Stimulated activated CD4-positive, alpha-beta T cell treated with anti-CD3 and anti-CD28 coated beads, Interleukin-15, amount 100 ng/mL, for 48 hours (primary cell): ENCODE data around the gene MOB3A.

Experiments
- DNase-seq, 2 donors: peaks; one replicate each; pipeline ENCODE4 v3.0.0-alpha.2; 2020; ENCODE audit warnings: low read depth in 2 of 2

MOB3A gene

DNA sequence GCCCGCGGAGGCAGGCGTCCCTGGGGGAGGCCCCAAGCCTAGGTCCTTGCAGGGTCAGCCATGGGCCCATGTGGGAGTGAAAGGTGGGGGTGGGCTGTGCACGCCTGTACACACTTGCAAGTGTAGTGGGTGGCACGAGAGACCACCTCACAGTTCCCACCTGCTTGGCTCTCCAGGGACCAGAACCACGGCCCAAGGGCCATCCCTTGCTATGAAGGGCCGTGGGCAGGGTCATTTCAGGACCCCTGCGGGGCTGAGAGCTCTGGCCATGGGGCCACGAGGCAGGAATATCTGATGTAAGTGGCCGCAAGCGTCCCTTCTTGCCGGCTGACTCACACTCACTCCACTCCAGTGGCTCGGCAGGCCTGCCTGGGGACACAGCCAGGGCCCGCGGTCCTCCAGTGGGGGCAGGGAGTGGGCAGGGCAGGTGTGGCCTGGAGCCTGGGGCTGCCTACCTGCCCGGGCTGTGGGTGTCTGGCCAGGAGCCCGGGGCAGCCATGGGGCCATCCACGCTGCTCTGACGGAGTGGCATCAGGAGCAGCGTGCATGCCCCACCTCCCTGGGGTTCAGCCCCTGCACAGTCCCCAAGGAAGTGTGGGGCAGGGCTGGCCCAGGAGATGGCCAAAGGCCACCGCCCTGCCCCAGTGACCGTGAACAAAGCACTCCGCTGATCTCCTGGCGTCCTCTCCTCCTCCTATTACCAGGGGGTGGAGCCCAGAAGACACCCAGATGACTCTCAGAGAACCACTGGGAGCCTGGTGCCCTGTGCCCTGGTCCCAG lies 36.5 kb downstream of the MOB3A start:
- DNase-seq, result no peak

DNA sequence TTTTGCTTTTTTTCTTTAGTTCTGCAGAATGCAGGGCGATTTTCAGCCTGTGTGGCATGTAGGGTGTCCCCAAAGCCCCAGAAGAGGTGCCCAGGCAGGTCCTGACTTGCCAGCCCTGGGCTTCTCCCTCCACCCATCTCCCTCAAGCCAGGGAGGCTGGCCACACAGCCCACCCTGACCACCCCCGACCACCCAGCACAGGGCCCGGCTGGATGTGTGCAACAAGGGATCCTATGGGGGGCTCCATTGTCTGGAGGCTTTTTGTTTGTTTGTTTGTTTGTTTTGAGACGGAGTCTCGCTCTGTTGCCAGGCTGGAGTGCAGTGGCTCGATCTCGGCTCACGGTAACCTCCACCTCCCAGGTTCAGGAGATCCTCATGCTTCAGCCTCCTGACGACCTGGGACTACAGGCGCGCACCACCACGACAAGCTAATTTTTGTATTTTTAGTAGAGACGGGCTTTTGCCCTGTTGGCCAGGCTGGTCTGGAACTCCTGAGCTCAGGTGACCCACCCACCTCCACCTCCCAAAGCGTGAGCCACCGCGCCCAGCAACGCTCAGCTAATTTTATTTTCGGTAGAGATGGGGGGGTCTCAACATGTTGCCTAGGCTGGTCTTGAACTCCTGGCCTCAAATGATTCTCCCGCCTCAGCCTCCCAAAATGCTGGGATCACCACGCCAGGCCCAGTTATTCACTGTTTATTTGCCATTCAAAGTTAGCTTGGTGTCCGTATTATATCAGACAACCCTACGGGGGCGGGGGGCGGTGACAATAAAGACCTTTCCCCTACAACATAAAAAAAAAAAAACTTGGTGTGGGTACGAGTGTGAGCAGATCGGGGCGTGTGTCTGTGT lies 37.3 kb downstream of the MOB3A start:
- no peak for DNase-seq

DNA sequence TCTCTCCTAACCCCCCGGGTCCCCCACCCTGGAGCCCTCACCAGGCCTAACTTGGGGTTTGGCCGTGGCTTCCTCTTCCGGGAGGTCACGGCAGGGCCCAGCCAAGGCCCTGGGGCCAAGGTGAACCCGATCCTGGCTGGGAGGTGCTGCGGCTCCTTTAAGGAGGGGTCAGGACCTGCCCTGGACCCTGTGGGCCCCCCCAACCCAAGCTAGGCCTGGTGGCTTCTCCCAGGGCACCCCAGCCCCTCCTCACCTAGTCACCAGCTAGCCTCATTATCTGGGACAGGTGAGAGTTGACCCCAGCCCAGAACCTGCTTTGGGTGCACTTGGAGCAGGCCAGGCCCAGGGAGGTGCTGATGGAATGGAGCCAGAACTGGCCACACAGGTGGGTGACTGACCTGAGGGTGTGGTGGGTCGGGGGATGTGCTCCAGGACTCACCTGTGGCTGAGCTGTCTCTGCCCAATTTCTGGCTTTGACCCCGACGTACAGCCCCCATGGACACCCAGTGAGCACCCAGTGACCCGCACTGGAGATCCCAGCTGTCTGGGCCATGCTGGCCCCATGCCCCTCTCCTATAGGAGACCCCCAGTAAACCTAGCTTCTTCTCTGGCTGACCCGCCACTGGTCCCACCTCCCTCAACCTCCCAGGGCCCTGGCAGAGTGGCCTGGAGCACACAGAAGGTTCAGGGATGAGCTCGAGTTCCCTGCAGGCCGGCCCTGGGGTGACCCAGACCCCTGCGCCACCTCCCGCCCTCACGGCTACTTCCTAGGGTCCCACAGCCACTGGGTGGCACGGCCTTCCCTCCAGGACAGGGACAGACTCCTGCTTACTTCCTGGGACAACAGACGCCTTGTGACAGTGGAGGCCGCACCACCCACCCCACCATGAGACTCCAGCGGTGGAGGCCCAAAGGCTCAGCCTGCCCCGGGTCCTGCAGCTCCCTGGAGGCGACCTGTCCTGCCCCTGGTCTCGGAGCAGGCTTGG lies 38.3 kb downstream of the MOB3A start:
- no peak for DNase-seq

DNA sequence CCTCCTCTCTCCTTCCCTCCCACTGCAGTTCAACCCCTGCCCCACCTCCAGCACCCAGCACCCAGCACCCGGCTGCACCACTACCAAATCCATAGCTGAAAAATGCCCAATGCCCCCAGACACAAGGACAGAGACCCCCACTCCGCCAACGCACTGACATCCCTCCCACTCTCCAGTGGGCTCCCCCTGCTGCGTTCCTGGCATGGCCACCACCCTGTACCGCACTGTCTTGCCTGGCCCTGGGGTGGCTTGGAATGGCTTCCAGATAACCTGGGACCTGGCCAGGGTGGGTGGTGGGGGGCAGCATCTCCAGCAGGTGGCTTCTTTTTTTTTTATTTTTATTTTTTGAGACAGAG lies 39.3 kb downstream of the MOB3A start:
- DNase-seq, result no peak

DNA sequence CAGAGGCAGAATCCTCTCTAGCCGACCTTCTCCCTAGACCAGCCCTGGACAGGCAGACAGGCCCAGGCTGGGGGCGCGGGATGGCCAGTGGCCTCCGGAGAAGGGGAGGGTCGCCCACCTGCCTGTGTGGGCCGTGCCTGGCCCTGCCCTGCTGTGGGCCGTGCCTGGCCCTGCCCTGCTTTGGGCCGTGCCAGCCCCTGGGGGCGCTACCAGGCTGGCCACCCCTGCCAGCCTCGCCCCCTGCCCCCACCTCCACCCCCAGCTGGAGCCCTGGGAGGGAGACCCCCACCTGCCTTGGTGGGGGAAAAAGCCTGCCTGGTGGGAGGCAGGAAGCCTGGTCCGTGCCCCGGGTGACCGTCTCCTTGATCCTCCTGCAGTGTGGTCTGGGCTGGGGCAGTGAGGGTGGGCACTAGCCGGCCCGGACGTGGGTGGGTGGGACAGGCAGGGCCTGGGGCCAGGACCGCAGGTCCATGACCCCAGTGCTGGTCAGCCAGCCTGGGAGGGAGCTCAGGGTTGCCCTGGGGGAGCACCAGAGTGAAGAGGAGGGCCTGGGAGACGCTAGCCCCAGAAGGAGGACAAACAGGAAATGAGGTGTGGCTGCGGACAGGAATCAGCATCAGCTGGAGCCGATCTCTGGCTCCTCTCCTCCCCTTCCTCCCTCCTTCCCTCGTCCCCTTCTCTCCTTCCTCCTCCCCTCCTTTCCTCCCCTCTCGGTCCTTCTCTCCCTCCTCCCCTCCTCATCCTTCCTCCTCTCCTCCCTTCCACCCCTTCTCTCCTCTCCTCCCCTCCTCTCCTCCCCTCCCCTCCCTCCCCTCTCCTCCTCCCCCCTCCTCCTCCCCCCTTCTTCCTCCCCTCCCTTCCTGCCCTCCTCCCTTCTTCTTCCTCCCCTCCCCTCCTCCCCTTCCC lies 39.9 kb downstream of the MOB3A start:
- DNase-seq, result no peak

DNA sequence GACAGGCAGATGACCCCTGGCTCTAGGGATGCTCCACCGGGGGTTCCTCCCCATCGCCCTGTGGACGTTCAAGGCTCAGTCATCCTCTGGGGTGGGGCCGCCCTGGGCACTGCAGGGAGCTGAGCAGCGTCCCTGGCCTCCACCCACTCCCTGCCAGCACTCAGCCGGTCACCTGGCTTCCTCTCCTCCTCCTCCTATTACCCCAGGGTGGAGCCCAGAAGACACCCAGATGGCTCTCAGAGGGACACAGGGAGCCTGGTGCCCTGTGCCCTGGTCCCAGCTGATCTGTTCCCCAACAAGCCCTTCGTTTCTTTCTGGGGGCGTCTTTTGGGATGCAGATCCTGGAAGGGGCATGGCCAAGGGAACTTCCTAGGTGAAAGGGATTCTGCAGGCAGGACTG lies 41.4 kb downstream of the MOB3A start:
- DNase-seq, result no peak

DNA sequence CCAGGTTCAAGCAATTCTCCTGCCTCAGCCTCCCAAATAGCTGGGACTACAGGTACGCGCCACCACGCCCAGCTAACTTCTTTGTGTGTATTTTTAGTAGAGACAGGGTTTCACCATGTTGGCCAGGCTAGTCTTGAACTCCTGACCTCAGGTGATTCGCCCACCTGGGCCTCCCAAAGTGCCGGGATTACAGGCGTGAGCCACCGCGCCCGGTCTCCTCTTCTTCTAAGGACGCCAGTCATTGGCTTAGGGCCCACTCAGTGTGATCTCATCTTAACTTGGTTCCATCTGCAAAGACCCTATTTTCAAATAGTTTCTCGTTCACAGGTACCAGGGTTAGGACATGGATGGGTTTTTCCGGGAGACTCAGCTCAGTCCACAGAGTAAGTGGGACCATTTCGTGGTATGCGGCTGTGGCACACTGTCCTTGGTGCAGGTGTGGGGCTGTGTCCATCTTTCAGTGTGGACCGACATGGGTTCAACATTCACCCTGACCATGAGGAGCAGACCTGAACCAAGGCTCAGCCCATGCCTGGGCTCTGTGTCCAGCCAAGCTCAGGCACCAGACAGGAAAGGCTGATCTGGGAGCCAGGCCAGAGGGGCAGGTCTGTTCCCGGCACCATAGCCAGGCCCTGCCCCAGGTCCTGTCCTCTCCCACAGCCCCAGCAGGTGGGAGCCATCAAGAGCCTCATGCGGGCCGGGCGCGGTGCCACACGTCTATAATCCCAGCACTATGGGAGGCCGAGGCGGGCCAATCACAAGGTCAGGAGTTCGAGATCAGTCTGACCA lies 42.3 kb downstream of the MOB3A start:
- no peak for DNase-seq

DNA sequence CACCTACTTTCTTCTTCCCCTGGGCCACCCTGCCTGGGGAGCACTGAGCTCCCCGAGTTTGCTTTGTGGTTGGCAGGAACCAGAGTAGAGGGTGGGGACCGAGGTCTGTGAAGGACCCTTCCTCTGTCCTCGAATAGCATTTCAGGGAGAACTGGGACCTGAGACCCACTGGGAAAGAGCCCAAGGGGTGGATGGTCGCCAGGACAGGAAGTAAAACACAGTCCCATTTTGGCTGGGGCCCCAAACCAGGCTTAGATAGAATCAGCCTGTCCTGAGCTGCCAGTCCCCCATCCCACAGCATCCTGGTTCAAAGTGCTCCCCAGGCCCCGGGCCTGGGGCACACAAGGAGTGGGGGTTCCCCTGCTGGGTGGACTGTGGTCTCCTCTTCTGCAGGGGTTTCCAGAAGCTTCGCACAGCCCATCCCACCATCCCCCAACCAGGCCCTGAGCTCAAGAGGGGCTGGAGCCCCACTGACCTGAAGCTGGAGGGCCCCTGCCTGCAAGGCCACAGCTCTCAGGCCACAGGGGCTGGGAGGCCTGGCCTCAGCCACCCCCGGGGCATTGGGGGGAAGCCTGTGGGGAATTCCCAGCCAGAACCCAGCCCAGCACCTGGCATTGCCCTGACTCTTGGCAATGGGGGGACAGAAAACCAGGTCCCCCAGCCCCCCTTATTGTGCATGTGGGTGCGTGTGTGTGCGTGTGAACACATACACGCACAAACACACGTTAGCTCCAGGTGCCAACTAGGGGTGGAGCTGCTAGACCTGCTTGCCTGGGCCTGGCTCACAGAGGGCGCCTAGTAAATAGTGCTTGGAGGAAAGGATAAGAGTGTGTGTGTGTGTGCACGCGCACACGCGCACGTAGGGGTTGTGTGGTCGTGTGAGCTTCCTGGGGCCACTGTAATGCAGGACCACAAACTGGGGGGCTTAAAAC lies 44.1 kb downstream of the MOB3A start:
- no peak for DNase-seq

DNA sequence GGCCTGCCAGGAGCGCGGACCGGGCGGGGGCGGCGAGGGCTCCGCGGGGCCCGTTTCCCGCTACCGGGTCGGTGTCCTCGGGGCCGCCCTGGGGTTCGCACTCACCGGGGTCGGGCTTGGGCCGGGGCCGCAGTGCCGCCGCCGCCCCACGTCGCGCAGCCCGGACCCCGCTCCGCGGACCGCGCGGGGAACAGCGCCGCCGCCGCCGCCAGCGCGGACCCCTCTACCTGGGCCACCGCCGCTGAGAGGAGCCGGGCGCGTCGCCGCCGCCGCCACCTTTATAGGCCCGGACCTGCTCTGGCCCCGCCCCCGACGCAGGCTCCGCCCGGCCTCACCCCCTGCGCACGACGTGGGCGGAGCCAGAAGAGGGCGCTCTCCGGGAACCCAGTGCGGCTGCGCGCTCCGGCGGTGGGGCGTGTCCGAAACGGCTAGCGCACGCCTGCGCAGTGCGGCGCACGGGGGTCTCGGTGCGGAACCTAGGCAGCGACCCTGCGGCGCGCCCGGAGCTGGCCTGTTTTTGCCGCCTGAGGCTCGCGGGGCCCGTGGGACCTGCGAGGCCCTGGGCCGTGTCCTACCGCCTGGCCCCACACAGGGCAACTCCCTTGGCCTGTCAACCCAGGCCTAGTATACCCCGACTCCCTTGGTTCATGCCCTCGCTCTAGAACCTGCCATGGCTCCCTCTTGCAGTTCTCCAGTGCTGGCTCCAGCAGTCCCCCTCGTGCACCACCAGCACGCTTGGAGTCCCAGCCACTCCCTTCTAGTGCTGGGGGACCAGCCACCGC lies 44.9 kb downstream of the MOB3A start, which contains the start of gene MKNK2:
Gene MKNK2 (minus strand): TSS at position 254 of the 782 bp plus-strand sequence. CDS start 393 bp downstream, outside the sequence.
- DNase-seq, result peak; percentile 92 to 94

DNA sequence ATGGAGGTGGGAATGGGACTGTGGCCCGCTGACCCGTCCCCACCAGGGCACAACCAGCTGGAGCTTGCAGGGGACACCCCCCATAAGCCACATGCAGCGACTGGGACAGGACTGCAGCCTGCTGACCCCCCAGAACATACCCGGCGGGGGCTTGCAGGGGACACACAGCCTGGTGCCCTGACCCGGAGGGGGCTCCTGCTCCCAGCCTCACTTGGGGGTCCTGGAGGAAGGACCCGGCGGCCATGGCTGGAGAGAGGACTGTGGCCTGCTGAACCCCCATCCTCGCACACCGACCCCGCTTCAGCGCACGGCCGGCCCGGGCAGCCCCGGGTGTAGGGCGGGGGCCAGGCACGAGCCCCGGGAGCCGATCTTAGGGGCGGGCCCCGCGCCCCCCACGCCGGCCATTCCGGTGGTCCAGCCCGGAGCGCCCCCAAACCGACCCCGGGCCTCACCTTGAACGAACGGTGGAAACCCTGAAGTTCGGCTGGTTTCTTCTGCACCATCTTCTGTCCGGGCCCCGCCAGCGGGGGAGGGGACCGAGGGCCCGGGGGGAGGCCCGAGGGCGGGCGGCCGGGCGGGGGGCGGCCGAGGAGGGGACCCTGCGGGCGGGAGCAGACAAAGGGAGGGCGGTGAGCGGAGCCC lies 45.7 kb downstream of the MOB3A start:
- no peak for DNase-seq

DNA sequence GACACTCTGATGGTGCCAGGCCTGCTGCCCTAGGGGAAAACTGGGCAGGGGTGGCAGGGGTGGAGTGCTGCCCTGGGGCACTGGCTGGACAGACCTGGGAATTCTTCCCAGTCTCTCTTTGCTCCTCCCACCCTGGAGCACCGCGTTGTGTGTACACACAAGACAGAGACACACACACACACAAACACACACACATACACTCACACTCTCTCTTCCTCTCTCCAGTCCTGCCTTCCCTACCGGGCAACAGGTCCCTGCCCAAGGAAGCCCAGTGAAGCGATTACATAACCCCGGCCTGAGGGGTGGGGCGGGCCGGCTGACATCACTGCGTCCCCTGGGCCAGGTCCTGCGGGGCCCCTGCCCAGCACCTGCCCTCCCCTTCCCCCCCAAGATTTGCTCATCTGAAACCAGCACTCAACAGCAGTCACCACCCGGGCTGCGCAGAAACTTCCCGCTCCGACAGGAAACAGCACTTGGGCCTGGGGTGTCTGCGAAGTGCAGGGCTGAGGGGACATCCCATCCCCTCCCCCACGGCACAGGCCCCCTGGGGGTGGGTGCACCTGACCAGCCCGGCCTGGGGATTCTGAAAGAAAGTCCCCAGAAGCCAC lies 46.3 kb downstream of the MOB3A start:
- DNase-seq, result no peak

DNA sequence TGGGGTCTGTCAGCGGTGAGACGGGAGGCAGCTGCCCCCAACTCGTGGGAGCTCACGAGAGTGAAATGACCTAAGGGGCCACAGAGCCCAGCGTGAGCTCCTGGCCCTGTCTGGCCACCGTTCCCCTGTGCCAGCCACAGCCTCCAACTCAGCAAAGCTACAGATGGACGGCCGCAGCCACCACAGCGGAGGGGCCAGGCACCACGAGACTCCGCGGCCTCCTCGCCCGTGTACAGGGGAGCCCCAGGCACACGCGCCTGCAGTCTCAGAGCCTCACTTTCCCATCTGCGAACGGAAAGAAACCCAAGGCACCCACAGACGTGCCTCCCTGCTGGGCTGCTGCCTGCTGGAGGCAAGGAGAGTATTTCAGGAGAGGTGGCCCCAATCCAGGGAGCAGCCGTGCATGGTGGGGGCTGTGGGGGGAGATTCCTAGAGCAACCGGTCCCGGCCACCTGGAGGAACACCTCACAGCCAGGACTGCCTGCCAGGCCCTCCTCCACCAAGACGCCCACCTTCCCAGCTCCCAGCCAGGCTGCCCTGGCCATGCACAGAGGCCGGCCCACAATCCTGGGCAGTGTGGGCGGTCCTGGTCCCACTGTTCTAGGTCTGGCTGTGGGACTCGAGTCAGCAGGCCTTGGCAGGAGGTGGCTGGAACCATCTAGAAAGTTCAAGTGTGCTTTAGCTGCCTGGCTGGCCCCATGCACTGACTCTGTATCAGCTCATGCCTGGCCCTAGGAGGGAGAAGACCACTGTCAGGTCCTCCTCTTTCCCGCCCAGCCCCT lies 47.0 kb downstream of the MOB3A start:
- DNase-seq, result no peak

DNA sequence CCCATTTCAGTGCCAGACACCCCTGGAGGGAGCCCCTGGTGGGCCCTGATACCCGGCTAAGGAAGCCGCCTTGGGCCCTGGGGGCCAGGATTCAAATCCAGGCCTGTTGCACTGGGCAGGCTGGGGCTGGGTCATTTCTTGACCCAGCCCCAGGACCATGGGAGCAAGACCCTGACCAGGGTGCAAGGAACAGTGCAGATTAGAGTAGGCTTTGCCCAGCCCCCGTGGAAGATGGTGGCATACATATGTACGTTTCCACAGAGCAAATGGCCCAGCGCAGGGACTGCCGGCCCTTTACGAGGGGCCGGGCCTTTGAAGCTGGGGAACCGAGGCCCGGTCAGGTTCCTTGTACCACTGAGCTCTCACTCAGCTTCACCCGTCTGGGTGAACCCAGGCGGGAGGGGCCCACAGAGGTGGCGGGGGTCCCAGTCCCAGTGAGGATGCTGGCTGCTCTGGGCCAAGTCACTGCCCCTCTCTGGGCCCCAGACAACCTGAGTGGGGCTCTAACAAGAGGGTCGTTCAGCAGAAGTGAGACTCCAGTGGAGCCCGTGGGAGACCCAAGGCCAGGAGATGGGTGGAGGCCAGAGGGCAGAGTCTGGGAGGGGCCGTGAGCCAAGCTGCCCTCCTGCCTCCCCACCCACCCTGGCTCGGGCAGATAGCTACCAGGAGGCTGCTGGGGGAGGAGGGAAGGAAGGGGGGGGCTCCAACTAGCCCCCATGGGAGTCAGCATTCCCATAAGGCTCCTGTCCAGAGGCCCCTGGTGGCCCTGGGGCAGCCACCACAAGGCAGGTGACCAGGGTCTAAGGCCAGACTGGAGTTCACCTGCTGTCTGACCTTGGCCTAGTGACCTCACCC lies 47.8 kb downstream of the MOB3A start:
- DNase-seq, result no peak

DNA sequence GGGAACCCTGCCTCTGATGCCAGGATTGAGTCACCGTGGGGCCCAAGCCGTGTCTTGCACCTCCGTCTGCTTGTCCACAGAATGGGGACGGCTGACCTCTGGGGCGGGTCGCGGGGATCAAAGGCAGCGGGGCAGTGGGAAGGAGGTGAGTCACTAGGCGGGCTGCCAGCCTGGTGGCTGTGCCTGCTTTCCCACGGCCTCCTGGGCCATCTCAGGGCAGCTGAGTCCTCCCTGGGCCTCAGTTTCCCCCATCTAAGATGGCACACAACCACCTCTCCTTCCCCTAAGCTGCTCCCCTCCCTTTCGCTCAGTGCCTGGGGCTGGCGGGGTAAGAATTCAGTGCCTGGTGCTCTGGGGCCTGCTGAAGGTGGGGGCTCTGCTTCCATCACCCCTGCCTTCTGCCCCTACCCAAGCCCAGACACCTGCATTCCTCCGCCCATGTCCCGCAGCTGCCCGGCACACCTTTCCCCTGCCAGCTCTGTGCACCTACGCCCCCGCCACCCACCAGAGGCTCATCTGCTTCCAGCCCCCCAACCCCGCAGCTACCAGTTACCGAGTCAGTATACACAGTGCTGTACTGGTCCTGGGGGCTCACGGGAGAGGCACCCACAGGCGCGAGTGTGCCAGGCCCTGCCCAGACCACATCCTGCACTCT lies 48.5 kb downstream of the MOB3A start:
- no peak for DNase-seq

DNA sequence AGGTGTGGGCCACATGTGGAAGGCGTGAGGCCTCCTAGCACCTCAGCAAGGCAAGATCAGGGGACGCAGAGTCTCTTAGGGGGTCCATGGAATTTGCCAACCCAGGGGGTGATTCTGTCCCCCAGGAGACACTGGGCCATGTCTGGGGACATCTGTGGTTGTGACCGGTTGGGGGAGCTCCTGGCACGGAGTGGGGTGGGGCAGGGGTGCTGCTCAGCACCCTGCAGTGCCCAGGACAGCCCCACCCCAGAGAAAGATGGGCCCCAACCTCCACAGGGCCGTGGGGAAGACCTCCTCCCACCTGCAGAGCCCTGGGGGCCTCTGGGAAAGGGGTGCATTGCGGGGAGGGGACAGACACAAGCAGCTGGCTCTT lies 49.1 kb downstream of the MOB3A start:
- DNase-seq, result no peak
